Measurements from ENCODE around the gene SORBS2. TPM values are rescaled to one million over a fixed set of nuclear protein-coding genes. Genes with fewer than 3 reads are reported as not detected.

Gene SORBS2
- total and polyA plus RNA-seq, 2 of the 4 experiments (the other 2 are of a cell fraction): 0.18 TPM; not detected in 1

DNA sequence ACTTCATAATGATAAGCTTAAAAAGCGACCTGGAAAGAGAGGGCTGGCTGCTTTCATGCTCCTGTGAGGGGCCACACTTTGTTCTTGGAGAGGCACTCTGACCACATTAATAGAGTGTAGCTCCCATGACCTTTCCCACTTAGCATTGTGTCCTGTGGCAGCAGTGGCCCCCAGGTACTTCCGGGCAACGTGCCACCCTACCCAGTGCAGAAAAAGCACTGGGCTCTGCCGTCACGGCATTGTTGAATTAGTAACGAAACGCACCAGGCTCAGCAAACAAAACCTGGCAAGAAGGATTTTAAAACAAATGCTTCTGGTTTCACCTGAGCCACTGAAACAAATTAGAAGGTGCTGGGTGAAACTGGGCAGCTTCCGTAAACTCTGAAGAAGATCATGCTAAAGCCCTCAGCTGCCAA lies 5.4 kb upstream of the SORBS2 start:
- H3K36me3 ChIP-seq (ENCODE audit: control insufficient read depth, insufficient read depth, low read length): no peaks in the 10 kb centered on the region
- no peak overlapping the region for H2AK5ac ChIP-seq (ENCODE audit: low read depth, low read length)
- no peak overlapping the region for H3K23ac ChIP-seq (ENCODE audit: low read depth, low read length)
- no peak for DNase-seq
- no peak overlapping the region for H3K14ac ChIP-seq (replicated peaks; ENCODE audit: low read depth, low read length)
- BruUV-seq (replicated peaks): no TSS peak
- H3K4ac ChIP-seq (ENCODE audit: low read depth, low read length): no peak overlapping the region
- H3K79me1 ChIP-seq (ENCODE audit: low read depth in 1 of 2, low read length in 2 of 2): no peaks in the 10 kb centered on the region
- no peak overlapping the region for H2BK5ac ChIP-seq (ENCODE audit: low read depth, low read length, poor library complexity, severe bottlenecking)
- no peaks in the 10 kb centered on the region for H3K9me3 ChIP-seq (ENCODE audit: control insufficient read depth, insufficient read depth, low read length)
- H3K4me3 ChIP-seq (ENCODE audit: insufficient read depth, low read depth, low read length): no peak overlapping the region
- in situ Hi-C loops (cut with MboI; ENCODE audit: low sequenced_read_pairs): no loop called here
- ATAC-seq (ENCODE audit: low read depth): no peak
- intact Hi-C loops (cut with micrococcal nuclease): no loop called here
- no peak overlapping the region for H3K56ac ChIP-seq (ENCODE audit: extremely low read depth, insufficient read depth, low read length)
- ChIA-PET POLR2A (ENCODE audit: unreplicated experiment) (no interaction called here), CTCF (no interaction called here)
- no peaks in the 10 kb centered on the region for H3K4me1 ChIP-seq (ENCODE audit: control insufficient read depth, insufficient read depth, low read length)
- no peak overlapping the region for H2BK15ac ChIP-seq (ENCODE audit: low read depth, low read length)
- no peak overlapping the region for H2BK120ac ChIP-seq (ENCODE audit: low read depth, low read length)
- no peak overlapping the region for H2BK20ac ChIP-seq (ENCODE audit: low read depth, low read length)
- no peaks in the 10 kb centered on the region for H3K9me1 ChIP-seq (ENCODE audit: insufficient read depth, low read length)
- H2AFZ ChIP-seq (replicated peaks; ENCODE audit: low read length, poor library complexity): no peak overlapping the region
- no peak overlapping the region for H3K27ac ChIP-seq (ENCODE audit: insufficient read depth, low read length)
- H3K18ac ChIP-seq (ENCODE audit: low read depth, low read length): no peak overlapping the region
- H4K20me1 ChIP-seq (ENCODE audit: insufficient read depth, low read length): no peaks in the 10 kb centered on the region
- no peak overlapping the region for H3K9ac ChIP-seq (ENCODE audit: low read depth, low read length)
- no peak overlapping the region for H2AK9ac ChIP-seq (replicated peaks; ENCODE audit: low read depth, low read length, poor library complexity)
- H4K8ac ChIP-seq (ENCODE audit: low read depth in 2 of 2, low read length in 2 of 2): no peak overlapping the region
- H3K4me2 ChIP-seq (ENCODE audit: low read depth, low read length): no peak overlapping the region
- dilution Hi-C loops (cut with HindIII; ENCODE audit: low sequenced_read_pairs, unreplicated experiment): no loop called here
- WGBS, 2 experiments (ENCODE audit: extremely low coverage in 2 of 2, insufficient read length in 1 of 2): 69% methylated on average over 5 of the region's 8 CpGs; no CpG with 5 or more reads in 1 of the 2 experiments
- TF ChIP-seq CTCF (conservative IDR thresholded peaks at IDR 0.05; ENCODE audit: low read depth, low read length): no peak
- H4K5ac ChIP-seq (ENCODE audit: low read depth, low read length): no peak overlapping the region
- peaks cover 19% of the 10 kb centered on the region for H3K27me3 ChIP-seq (ENCODE audit: control insufficient read depth, insufficient read depth, low read length)
- H4K91ac ChIP-seq (ENCODE audit: insufficient read depth, low read depth, low read length): no peak overlapping the region

Data from IMR-90 (cell line).